ENCODE measurements around the gene CDH12. TPM values are rescaled to one million over a fixed set of nuclear protein-coding genes. Genes with fewer than 3 reads are reported as not detected.

Gene CDH12
- total and polyA plus RNA-seq, 4 donors: 0.02 to 0.33 (median 0.17) TPM; not detected in 1

GRCh38 chr5:22372826-22373660 lies 480.1 kb downstream of the CDH12 start (continued):
- TF ChIP-seq HNF4A (conservative IDR thresholded peaks at IDR 0.05): no peak
- TF ChIP-seq TAF1 (conservative IDR thresholded peaks at IDR 0.05): no peak
- TF ChIP-seq HNF4G (IDR thresholded peaks at IDR 0.05): no peak
- no peak for TF ChIP-seq CTCF (IDR thresholded peaks at IDR 0.05; ENCODE audit: low read depth, low read length, missing input control)
- no peak for TF ChIP-seq FOXA2 (IDR thresholded peaks at IDR 0.05)

- no peaks in the 10 kb centered on the region for H3K9me3 ChIP-seq (ENCODE audit: control insufficient read depth in 4 of 4, low read length in 3 of 4)
- H3K4me1 ChIP-seq (ENCODE audit: control insufficient read depth in 4 of 4, insufficient read depth in 4 of 4, low read length in 3 of 4): no peaks in the 10 kb centered on the region
- no peak overlapping the region for H3K27ac ChIP-seq (ENCODE audit: low read depth in 1 of 2, low read length in 2 of 2)
- no peak overlapping the region for H3K4me3 ChIP-seq (ENCODE audit: low read depth in 1 of 3, low read length in 3 of 3)
- 69% methylated on average over 8 of the region's 8 CpGs for WGBS
- TF ChIP-seq FOXA1 (IDR thresholded peaks at IDR 0.05) (no peak), TAF1 (conservative IDR thresholded peaks at IDR 0.05) (no peak)
- no peaks in the 10 kb centered on the region for H3K36me3 ChIP-seq (ENCODE audit: control insufficient read depth in 4 of 4, insufficient read depth in 3 of 4, low read depth in 1 of 4, low read length in 3 of 4)
- H3K27me3 ChIP-seq (ENCODE audit: control insufficient read depth in 4 of 4, insufficient read depth in 4 of 4, low read length in 3 of 4): no peaks in the 10 kb centered on the region
- no peak overlapping the region for H3K9ac ChIP-seq (ENCODE audit: low read depth in 1 of 2, low read length in 2 of 2)
- DNase-seq (ENCODE audit: low spot score): no peak
Measured at GRCh38 chr5:22372376-22372775, 480.8 kb downstream of the CDH12 start.

GRCh38 chr5:22354956-22355355 lies 498.2 kb downstream of the CDH12 start:
- Histone ChIP-seq H3K9ac (ENCODE audit: low read depth in 1 of 2, low read length in 2 of 2) (no peak overlapping the region), H3K4me3 (ENCODE audit: low read depth in 1 of 3, low read length in 3 of 3) (no peak overlapping the region), H3K27ac (ENCODE audit: low read depth in 1 of 2, low read length in 2 of 2) (no peak overlapping the region), H3K4me1 (ENCODE audit: control insufficient read depth in 4 of 4, insufficient read depth in 4 of 4, low read length in 3 of 4) (no peaks in the 10 kb centered on the region), H3K36me3 (ENCODE audit: control insufficient read depth in 4 of 4, insufficient read depth in 3 of 4, low read depth in 1 of 4, low read length in 3 of 4) (no peaks in the 10 kb centered on the region), H3K27me3 (ENCODE audit: control insufficient read depth in 4 of 4, insufficient read depth in 4 of 4, low read length in 3 of 4) (no peaks in the 10 kb centered on the region), H3K9me3 (ENCODE audit: control insufficient read depth in 4 of 4, low read length in 3 of 4) (no peaks in the 10 kb centered on the region)
- 53% methylated on average over 3 of the region's 3 CpGs for WGBS
- DNase-seq (ENCODE audit: low spot score): no peak
- TF ChIP-seq CTCF (IDR thresholded peaks at IDR 0.05; ENCODE audit: low read depth, low read length, missing input control): no peak
- TF ChIP-seq RAD21 (IDR thresholded peaks at IDR 0.05): no peak
- TF ChIP-seq REST (IDR thresholded peaks at IDR 0.05): no peak
- TF ChIP-seq JUND (IDR thresholded peaks at IDR 0.05): no peak
- TF ChIP-seq ZBTB33 (IDR thresholded peaks at IDR 0.05): no peak
- TF ChIP-seq GABPA (IDR thresholded peaks at IDR 0.05 in 1 of 2, conservative IDR thresholded peaks at IDR 0.05 in 1 of 2): no peak
- no peak for TF ChIP-seq ATF3 (IDR thresholded peaks at IDR 0.05)
